ENCODE data around the gene ZNF280A.

DNA sequence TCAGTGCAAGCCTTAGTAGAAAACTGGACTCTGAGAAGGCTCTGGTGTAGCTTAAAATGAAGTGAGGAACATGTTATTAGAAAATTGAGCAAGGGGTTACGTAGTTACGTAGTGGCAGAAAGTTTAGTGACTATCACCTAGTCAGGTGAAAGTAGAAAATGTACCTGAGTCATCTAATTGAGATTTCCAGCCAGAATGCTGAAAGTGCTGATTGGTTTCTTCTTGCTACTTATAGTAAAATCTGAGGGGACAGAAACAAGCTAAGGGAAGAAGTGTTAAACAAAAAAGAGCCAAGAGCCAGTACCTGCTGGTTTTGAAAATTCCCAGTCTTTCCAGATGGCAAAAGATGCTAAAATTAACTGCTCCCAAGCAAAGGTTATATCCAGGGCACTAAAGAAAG, 41.0 kb downstream of the ZNF280A start:
- TF ChIP-seq, protein P1, sequence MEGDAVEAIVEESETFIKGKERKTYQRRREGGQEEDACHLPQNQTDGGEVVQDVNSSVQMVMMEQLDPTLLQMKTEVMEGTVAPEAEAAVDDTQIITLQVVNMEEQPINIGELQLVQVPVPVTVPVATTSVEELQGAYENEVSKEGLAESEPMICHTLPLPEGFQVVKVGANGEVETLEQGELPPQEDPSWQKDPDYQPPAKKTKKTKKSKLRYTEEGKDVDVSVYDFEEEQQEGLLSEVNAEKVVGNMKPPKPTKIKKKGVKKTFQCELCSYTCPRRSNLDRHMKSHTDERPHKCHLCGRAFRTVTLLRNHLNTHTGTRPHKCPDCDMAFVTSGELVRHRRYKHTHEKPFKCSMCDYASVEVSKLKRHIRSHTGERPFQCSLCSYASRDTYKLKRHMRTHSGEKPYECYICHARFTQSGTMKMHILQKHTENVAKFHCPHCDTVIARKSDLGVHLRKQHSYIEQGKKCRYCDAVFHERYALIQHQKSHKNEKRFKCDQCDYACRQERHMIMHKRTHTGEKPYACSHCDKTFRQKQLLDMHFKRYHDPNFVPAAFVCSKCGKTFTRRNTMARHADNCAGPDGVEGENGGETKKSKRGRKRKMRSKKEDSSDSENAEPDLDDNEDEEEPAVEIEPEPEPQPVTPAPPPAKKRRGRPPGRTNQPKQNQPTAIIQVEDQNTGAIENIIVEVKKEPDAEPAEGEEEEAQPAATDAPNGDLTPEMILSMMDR (IDR thresholded peaks at IDR 0.05), result no peak
- TF ChIP-seq EP300 (IDR thresholded peaks at IDR 0.05), result no peak
